Adrenal gland (tissue), 5 donors: ENCODE measurements around the gene CEBPZ.

Experiments
- POLR2A ChIP-seq, 2 donors: fragments of 450-650 bp; IDR thresholded peaks; one replicate each; pipeline ENCODE4 v1.6.1; 2017; ENCODE audit warnings: antibody characterized with exemption in 2 of 2, mild to moderate bottlenecking in 2 of 2, moderate library complexity in 1 of 2
- TF ChIP-seq, protein P1 (sequence below), 6 experiments: fragments of 450-650 bp in 4 of 6; fragments of 200-600 bp in 2 of 6; sonication (generic) in 1 of 6; IDR thresholded peaks; 1 replicate in 5 of 6; 2 replicates in 1 of 6; pipeline versions ENCODE4 v1.5.1 to v1.8.0; 2016 to 2021; ENCODE audit warnings: antibody characterized with exemption in 6 of 6, mild to moderate bottlenecking in 2 of 6, moderate library complexity in 1 of 6
- donor health status: DM: no; HTN: no; CAD: no.

DNA sequence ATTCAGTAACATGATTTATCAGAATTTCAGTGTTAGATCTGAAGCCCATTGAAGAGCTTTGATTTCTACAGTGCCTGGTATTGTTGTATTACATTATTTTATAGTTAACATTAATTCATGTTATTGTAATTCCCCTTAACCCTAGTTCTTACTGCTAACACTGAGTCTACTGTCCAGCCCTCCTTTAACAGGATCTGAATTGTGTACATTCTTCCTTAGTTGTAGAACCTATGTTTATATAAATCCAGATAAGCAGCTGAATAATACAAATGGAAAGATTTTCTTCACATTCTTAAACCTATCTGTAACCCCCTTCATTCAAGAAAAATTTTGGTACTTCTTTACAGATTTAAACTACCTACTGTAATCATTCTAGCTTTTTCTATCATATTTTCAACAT lies 14.8 kb upstream of the CEBPZ start:
- no peak for TF ChIP-seq POLR2A (IDR thresholded peaks at IDR 0.05)
- TF ChIP-seq, protein P1, sequence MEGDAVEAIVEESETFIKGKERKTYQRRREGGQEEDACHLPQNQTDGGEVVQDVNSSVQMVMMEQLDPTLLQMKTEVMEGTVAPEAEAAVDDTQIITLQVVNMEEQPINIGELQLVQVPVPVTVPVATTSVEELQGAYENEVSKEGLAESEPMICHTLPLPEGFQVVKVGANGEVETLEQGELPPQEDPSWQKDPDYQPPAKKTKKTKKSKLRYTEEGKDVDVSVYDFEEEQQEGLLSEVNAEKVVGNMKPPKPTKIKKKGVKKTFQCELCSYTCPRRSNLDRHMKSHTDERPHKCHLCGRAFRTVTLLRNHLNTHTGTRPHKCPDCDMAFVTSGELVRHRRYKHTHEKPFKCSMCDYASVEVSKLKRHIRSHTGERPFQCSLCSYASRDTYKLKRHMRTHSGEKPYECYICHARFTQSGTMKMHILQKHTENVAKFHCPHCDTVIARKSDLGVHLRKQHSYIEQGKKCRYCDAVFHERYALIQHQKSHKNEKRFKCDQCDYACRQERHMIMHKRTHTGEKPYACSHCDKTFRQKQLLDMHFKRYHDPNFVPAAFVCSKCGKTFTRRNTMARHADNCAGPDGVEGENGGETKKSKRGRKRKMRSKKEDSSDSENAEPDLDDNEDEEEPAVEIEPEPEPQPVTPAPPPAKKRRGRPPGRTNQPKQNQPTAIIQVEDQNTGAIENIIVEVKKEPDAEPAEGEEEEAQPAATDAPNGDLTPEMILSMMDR (IDR thresholded peaks at IDR 0.05), result no peak
